Mucosa of stomach (tissue), 1 donor: ENCODE measurements around the gene SLC35F3.

ENCODE experiments used
- H3K27me3 ChIP-seq: one replicate; pipeline ENCODE4 v1.7.0; 2013; ENCODE audit warnings: mild to moderate bottlenecking, low read length; ENCODE audit not compliant: control insufficient read depth, insufficient read depth
- H3K36me3 ChIP-seq: one replicate; pipeline ENCODE4 v1.7.0; 2013; ENCODE audit warnings: low read length; ENCODE audit not compliant: control insufficient read depth, insufficient read depth
- H3K4me1 ChIP-seq: one replicate; pipeline ENCODE4 v1.7.0; 2013; ENCODE audit warnings: mild to moderate bottlenecking, low read length; ENCODE audit not compliant: control insufficient read depth, insufficient read depth
- H3K4me3 ChIP-seq: one replicate; pipeline ENCODE4 v1.7.0; 2013; ENCODE audit warnings: low read length
- H3K9ac ChIP-seq: one replicate; pipeline ENCODE4 v1.7.0; 2013; ENCODE audit warnings: mild to moderate bottlenecking, low read length, moderate library complexity
- H3K9me3 ChIP-seq: one replicate; pipeline ENCODE4 v1.7.0; 2013; ENCODE audit warnings: mild to moderate bottlenecking, low read length, moderate library complexity; ENCODE audit not compliant: control insufficient read depth
- donor health status: Pancreatic carcinoma.

The SLC35F3 gene

GRCh38 chr1:234093741-234094140 is 189.3 kb downstream of the SLC35F3 start:
- Histone ChIP-seq H3K9ac (no peak overlapping the region), H3K4me1 (no peaks in the 10 kb centered on the region), H3K36me3 (no peaks in the 10 kb centered on the region), H3K9me3 (no peaks in the 10 kb centered on the region), H3K27me3 (peaks cover 35% of the 10 kb centered on the region), H3K4me3 (no peak overlapping the region)

GRCh38 chr1:234094172-234094571 is 189.7 kb downstream of the SLC35F3 start:
- Histone ChIP-seq H3K9ac (no peak overlapping the region), H3K36me3 (no peaks in the 10 kb centered on the region), H3K4me3 (no peak overlapping the region), H3K27me3 (peaks cover 33% of the 10 kb centered on the region), H3K9me3 (no peaks in the 10 kb centered on the region), H3K4me1 (no peaks in the 10 kb centered on the region)

- H3K4me3 ChIP-seq = no peak overlapping the region
- H3K36me3 ChIP-seq = no peaks in the 10 kb centered on the region
- H3K27me3 ChIP-seq = peaks cover 19% of the 10 kb centered on the region
- no peak overlapping the region for H3K9ac ChIP-seq
- H3K9me3 ChIP-seq = no peaks in the 10 kb centered on the region
- no peaks in the 10 kb centered on the region for H3K4me1 ChIP-seq
These were observed 191.8 kb downstream of the SLC35F3 start for GRCh38 chr1:234096161-234096770.

- H3K9ac ChIP-seq = no peak overlapping the region
- H3K9me3 ChIP-seq = no peaks in the 10 kb centered on the region
- H3K4me3 ChIP-seq = no peak overlapping the region
These were observed 198.1 kb downstream of the SLC35F3 start for GRCh38 chr1:234102583-234102982.

GRCh38 chr1:234103198-234103597 is 198.7 kb downstream of the SLC35F3 start:
- Histone ChIP-seq H3K9ac (no peak overlapping the region), H3K9me3 (no peaks in the 10 kb centered on the region), H3K4me1 (no peaks in the 10 kb centered on the region), H3K36me3 (no peaks in the 10 kb centered on the region), H3K4me3 (no peak overlapping the region), H3K27me3 (no peaks in the 10 kb centered on the region)

More at GRCh38 chr1:234102583-234102982, 198.1 kb downstream of the SLC35F3 start:
- no peaks in the 10 kb centered on the region for H3K36me3 ChIP-seq
- no peaks in the 10 kb centered on the region for H3K4me1 ChIP-seq
- peaks cover 2% of the 10 kb centered on the region for H3K27me3 ChIP-seq

GRCh38 chr1:234106032-234106431 is 201.6 kb downstream of the SLC35F3 start:
- Histone ChIP-seq H3K27me3 (no peaks in the 10 kb centered on the region), H3K9ac (no peak overlapping the region), H3K4me1 (no peaks in the 10 kb centered on the region), H3K4me3 (no peak overlapping the region), H3K9me3 (no peaks in the 10 kb centered on the region), H3K36me3 (no peaks in the 10 kb centered on the region)

- no peak overlapping the region for H3K4me3 ChIP-seq
- no peaks in the 10 kb centered on the region for H3K36me3 ChIP-seq
- no peak overlapping the region for H3K9ac ChIP-seq
- no peaks in the 10 kb centered on the region for H3K27me3 ChIP-seq
- no peaks in the 10 kb centered on the region for H3K9me3 ChIP-seq
- no peaks in the 10 kb centered on the region for H3K4me1 ChIP-seq
These were observed 203.0 kb downstream of the SLC35F3 start for GRCh38 chr1:234107416-234108021.

- H3K9ac ChIP-seq = no peak overlapping the region
- no peaks in the 10 kb centered on the region for H3K9me3 ChIP-seq
- H3K4me1 ChIP-seq = no peaks in the 10 kb centered on the region
- no peak overlapping the region for H3K4me3 ChIP-seq
- no peaks in the 10 kb centered on the region for H3K27me3 ChIP-seq
- H3K36me3 ChIP-seq = no peaks in the 10 kb centered on the region
These were observed 204.4 kb downstream of the SLC35F3 start for GRCh38 chr1:234108921-234109320.

- Histone ChIP-seq H3K4me3 (no peak overlapping the region), H3K4me1 (no peaks in the 10 kb centered on the region), H3K9ac (no peak overlapping the region), H3K27me3 (no peaks in the 10 kb centered on the region), H3K36me3 (no peaks in the 10 kb centered on the region), H3K9me3 (no peaks in the 10 kb centered on the region)
These were observed 205.4 kb downstream of the SLC35F3 start for GRCh38 chr1:234109840-234110239.

GRCh38 chr1:234111458-234112142 is 207.1 kb downstream of the SLC35F3 start:
- no peak overlapping the region for H3K9ac ChIP-seq
- no peak overlapping the region for H3K4me3 ChIP-seq
- no peaks in the 10 kb centered on the region for H3K4me1 ChIP-seq
- no peaks in the 10 kb centered on the region for H3K9me3 ChIP-seq
- no peaks in the 10 kb centered on the region for H3K36me3 ChIP-seq
- no peaks in the 10 kb centered on the region for H3K27me3 ChIP-seq

GRCh38 chr1:234114648-234115307 is 210.3 kb downstream of the SLC35F3 start:
- H3K27me3 ChIP-seq = no peaks in the 10 kb centered on the region
- H3K9ac ChIP-seq = no peak overlapping the region
- H3K4me3 ChIP-seq = no peak overlapping the region

GRCh38 chr1:234118911-234119310 is 214.4 kb downstream of the SLC35F3 start:
- Histone ChIP-seq H3K4me3 (no peak overlapping the region), H3K9me3 (no peaks in the 10 kb centered on the region), H3K27me3 (no peaks in the 10 kb centered on the region), H3K36me3 (no peaks in the 10 kb centered on the region), H3K4me1 (no peaks in the 10 kb centered on the region), H3K9ac (no peak overlapping the region)

More at GRCh38 chr1:234114648-234115307, 210.3 kb downstream of the SLC35F3 start:
- Histone ChIP-seq H3K36me3 (no peaks in the 10 kb centered on the region), H3K4me1 (no peaks in the 10 kb centered on the region), H3K9me3 (no peaks in the 10 kb centered on the region)
